ENCODE results near the gene STAG3. TPM values are rescaled to one million over a fixed set of nuclear protein-coding genes. Genes with fewer than 3 reads are reported as not detected.
"Not testable (repeated sequence)": the region's sequence is repeated elsewhere in the genome, so short reads cannot be mapped to it uniquely, and the experiment has no call there.

Gene STAG3
- total RNA-seq (1 to 10 TPM; 4.0 to 4.8 TPM), total RNA-seq (1.5 to 2.1 reads per million in 2 donors)

- ATAC-seq (peak; percentile 92), DNase-seq (peak; percentile 93 to 97 (median 96))
- Mint-ChIP-seq H3K27me3 (peaks cover 4% of the 10 kb centered on the region), H3K4me3 (peak within 1 kb of the TSS; percentile 79), H3K4me1 (peaks cover 33% of the 10 kb centered on the region), H3K36me3 (ENCODE audit: low read depth) (no peaks in the 10 kb centered on the region), H3K27ac (peak within 1 kb of the TSS; percentile 4)
- H3K9me3 ChIP-seq (ENCODE audit: control insufficient read depth, low read length, poor library complexity, severe bottlenecking) = no peaks in the 10 kb centered on the region
Measured at GRCh38 chr7:100177045-100178001, at the start of gene STAG3, which contains the start of gene GPC2. TSS of gene STAG3 (plus strand) at chr7:100177918. CDS start at chr7:100180557, 2,639 bp downstream. TSS of gene GPC2 (minus strand) at chr7:100177381. CDS start at chr7:100177199, 182 bp downstream.

- H3K9me3 ChIP-seq (ENCODE audit: control insufficient read depth, low read length, poor library complexity, severe bottlenecking) = no peaks in the 10 kb centered on the region
- H3K4me3 Mint-ChIP-seq = peak overlapping the region; percentile 97
- H3K27ac Mint-ChIP-seq = no peak overlapping the region
- H3K4me1 Mint-ChIP-seq = peaks cover 24% of the 10 kb centered on the region
- no peak for ATAC-seq
- no peak for DNase-seq
- no peaks in the 10 kb centered on the region for H3K27me3 Mint-ChIP-seq
- no peaks in the 10 kb centered on the region for H3K36me3 Mint-ChIP-seq (ENCODE audit: low read depth)
Measured at GRCh38 chr7:100128637-100128963, 49.1 kb upstream of the STAG3 start.

GRCh38 chr7:100130220-100130607, 47.5 kb upstream of the STAG3 start:
- not testable (repeated sequence) for DNase-seq; H3K9me3 ChIP-seq (ENCODE audit: control insufficient read depth, low read length, poor library complexity, severe bottlenecking); H3K27me3 Mint-ChIP-seq; ATAC-seq; H3K4me3 Mint-ChIP-seq; H3K27ac Mint-ChIP-seq; H3K36me3 Mint-ChIP-seq (ENCODE audit: low read depth)
- H3K4me1 Mint-ChIP-seq = peaks cover 17% of the 10 kb centered on the region

- Mint-ChIP-seq H3K27me3 (no peaks in the 10 kb centered on the region), H3K36me3 (ENCODE audit: low read depth) (no peaks in the 10 kb centered on the region), H3K4me1 (peaks cover 13% of the 10 kb centered on the region), H3K27ac (peak overlapping the region; percentile 83), H3K4me3 (peak overlapping the region; percentile 83)
- no peaks in the 10 kb centered on the region for H3K9me3 ChIP-seq (ENCODE audit: control insufficient read depth, low read length, poor library complexity, severe bottlenecking)
- no peak for ATAC-seq
- peak; percentile 72 to 85 (median 76) for DNase-seq
Measured at GRCh38 chr7:100130608-100131453, 46.9 kb upstream of the STAG3 start.

- ATAC-seq = no peak
- Mint-ChIP-seq H3K27ac (peak overlapping the region; percentile 83), H3K4me3 (no peak overlapping the region), H3K27me3 (no peaks in the 10 kb centered on the region), H3K36me3 (ENCODE audit: low read depth) (no peaks in the 10 kb centered on the region), H3K4me1 (peaks cover 13% of the 10 kb centered on the region)
- no peak for DNase-seq
- H3K9me3 ChIP-seq (ENCODE audit: control insufficient read depth, low read length, poor library complexity, severe bottlenecking) = no peaks in the 10 kb centered on the region
Measured at GRCh38 chr7:100132126-100132525, 45.6 kb upstream of the STAG3 start.

GRCh38 chr7:100132697-100133151, 45.0 kb upstream of the STAG3 start:
- DNase-seq (peak; percentile 26 to 50 (median 35)), ATAC-seq (peak; percentile 85)
- Mint-ChIP-seq H3K27ac (peak overlapping the region; percentile 19), H3K4me3 (peak overlapping the region; percentile 31), H3K4me1 (peaks cover 13% of the 10 kb centered on the region), H3K27me3 (no peaks in the 10 kb centered on the region), H3K36me3 (ENCODE audit: low read depth) (no peaks in the 10 kb centered on the region)
- H3K9me3 ChIP-seq (ENCODE audit: control insufficient read depth, low read length, poor library complexity, severe bottlenecking) = no peaks in the 10 kb centered on the region

GRCh38 chr7:100137851-100138760, 39.6 kb upstream of the STAG3 start:
- Mint-ChIP-seq H3K4me1 (peaks cover 4% of the 10 kb centered on the region), H3K27me3 (no peaks in the 10 kb centered on the region), H3K36me3 (ENCODE audit: low read depth) (no peaks in the 10 kb centered on the region), H3K4me3 (no peak overlapping the region), H3K27ac (no peak overlapping the region)
- no peak for DNase-seq
- no peaks in the 10 kb centered on the region for H3K9me3 ChIP-seq (ENCODE audit: control insufficient read depth, low read length, poor library complexity, severe bottlenecking)
- ATAC-seq = no peak

- H3K9me3 ChIP-seq (ENCODE audit: control insufficient read depth, low read length, poor library complexity, severe bottlenecking) = no peaks in the 10 kb centered on the region
- DNase-seq = no peak
- no peak overlapping the region for H3K4me3 Mint-ChIP-seq
- peaks cover 4% of the 10 kb centered on the region for H3K4me1 Mint-ChIP-seq
- H3K27ac Mint-ChIP-seq = no peak overlapping the region
- no peaks in the 10 kb centered on the region for H3K36me3 Mint-ChIP-seq (ENCODE audit: low read depth)
- H3K27me3 Mint-ChIP-seq = no peaks in the 10 kb centered on the region
- ATAC-seq = no peak
Measured at GRCh38 chr7:100141555-100141949, 36.2 kb upstream of the STAG3 start.

GRCh38 chr7:100142461-100142860, 35.3 kb upstream of the STAG3 start:
- Mint-ChIP-seq H3K4me1 (peaks cover 4% of the 10 kb centered on the region), H3K4me3 (no peak overlapping the region), H3K36me3 (ENCODE audit: low read depth) (no peaks in the 10 kb centered on the region), H3K27ac (no peak overlapping the region), H3K27me3 (no peaks in the 10 kb centered on the region)
- H3K9me3 ChIP-seq (ENCODE audit: control insufficient read depth, low read length, poor library complexity, severe bottlenecking) = no peaks in the 10 kb centered on the region
- ATAC-seq (no peak), DNase-seq (no peak)

GRCh38 chr7:100146350-100146749, 31.4 kb upstream of the STAG3 start:
- H3K4me3 Mint-ChIP-seq; H3K9me3 ChIP-seq (ENCODE audit: control insufficient read depth, low read length, poor library complexity, severe bottlenecking); H3K27ac Mint-ChIP-seq; ATAC-seq; DNase-seq; H3K36me3 Mint-ChIP-seq (ENCODE audit: low read depth); H3K27me3 Mint-ChIP-seq: not testable (repeated sequence)
- peaks cover 25% of the 10 kb centered on the region for H3K4me1 Mint-ChIP-seq

GRCh38 chr7:100147278-100147677, 30.4 kb upstream of the STAG3 start:
- ATAC-seq = no peak
- Mint-ChIP-seq H3K36me3 (ENCODE audit: low read depth) (peaks cover 8% of the 10 kb centered on the region), H3K4me3 (no peak overlapping the region), H3K27me3 (no peaks in the 10 kb centered on the region), H3K4me1 (peaks cover 26% of the 10 kb centered on the region), H3K27ac (peak overlapping the region; percentile 98)
- H3K9me3 ChIP-seq (ENCODE audit: control insufficient read depth, low read length, poor library complexity, severe bottlenecking) = no peaks in the 10 kb centered on the region
- DNase-seq = no peak

- Mint-ChIP-seq H3K4me3 (peak overlapping the region; percentile 100), H3K36me3 (ENCODE audit: low read depth) (peaks cover 11% of the 10 kb centered on the region), H3K27ac (peak overlapping the region; percentile 98), H3K27me3 (no peaks in the 10 kb centered on the region), H3K4me1 (peaks cover 30% of the 10 kb centered on the region)
- DNase-seq (no peak), ATAC-seq (no peak)
- H3K9me3 ChIP-seq (ENCODE audit: control insufficient read depth, low read length, poor library complexity, severe bottlenecking) = no peaks in the 10 kb centered on the region
Measured at GRCh38 chr7:100148225-100148558, 29.5 kb upstream of the STAG3 start.

Data from T-helper 17 cell (primary cell).